Measurements from ENCODE around the gene SMPD3.

SMPD3 gene

GRCh38 chr16:68380348-68380670 is 68.0 kb downstream of the SMPD3 start:
- no peak for TF ChIP-seq TAF1 (IDR thresholded peaks at IDR 0.05; ENCODE audit: borderline replicate concordance, insufficient read depth, low read length)

- TF ChIP-seq TAF1 (IDR thresholded peaks at IDR 0.05; ENCODE audit: borderline replicate concordance, insufficient read depth, low read length) (no peak), FOXP2 (optimal IDR thresholded peaks at IDR 0.05; ENCODE audit: borderline replicate concordance, extremely low read depth, extremely low read length, insufficient read depth) (no peak), REST (IDR thresholded peaks at IDR 0.05; ENCODE audit: insufficient read depth in 1 of 2, low read depth in 2 of 2, low read length in 2 of 2) (no peak), POLR2AphosphoS5 (IDR thresholded peaks at IDR 0.05; ENCODE audit: low read depth, low read length) (no peak), SIN3A (IDR thresholded peaks at IDR 0.05; ENCODE audit: borderline replicate concordance, insufficient read depth, low read length) (no peak)
Observed at GRCh38 chr16:68379472-68380347, 68.6 kb downstream of the SMPD3 start.

GRCh38 chr16:68378436-68379415 is 69.6 kb downstream of the SMPD3 start:
- TF ChIP-seq REST (IDR thresholded peaks at IDR 0.05; ENCODE audit: insufficient read depth in 1 of 2, low read depth in 2 of 2, low read length in 2 of 2) (no peak), SIN3A (IDR thresholded peaks at IDR 0.05; ENCODE audit: borderline replicate concordance, insufficient read depth, low read length) (no peak), FOXP2 (optimal IDR thresholded peaks at IDR 0.05; ENCODE audit: borderline replicate concordance, extremely low read depth, extremely low read length, insufficient read depth) (no peak), POLR2AphosphoS5 (IDR thresholded peaks at IDR 0.05; ENCODE audit: low read depth, low read length) (no peak), TAF1 (IDR thresholded peaks at IDR 0.05; ENCODE audit: borderline replicate concordance, insufficient read depth, low read length) (no peak)

GRCh38 chr16:68377667-68378393 is 70.5 kb downstream of the SMPD3 start:
- no peak for TF ChIP-seq REST (IDR thresholded peaks at IDR 0.05; ENCODE audit: insufficient read depth in 1 of 2, low read depth in 2 of 2, low read length in 2 of 2)
- TF ChIP-seq TAF1 (IDR thresholded peaks at IDR 0.05; ENCODE audit: borderline replicate concordance, insufficient read depth, low read length) = no peak
- no peak for TF ChIP-seq POLR2AphosphoS5 (IDR thresholded peaks at IDR 0.05; ENCODE audit: low read depth, low read length)
- TF ChIP-seq FOXP2 (optimal IDR thresholded peaks at IDR 0.05; ENCODE audit: borderline replicate concordance, extremely low read depth, extremely low read length, insufficient read depth) = no peak
- no peak for TF ChIP-seq SIN3A (IDR thresholded peaks at IDR 0.05; ENCODE audit: borderline replicate concordance, insufficient read depth, low read length)

- no peak for TF ChIP-seq SIN3A (IDR thresholded peaks at IDR 0.05; ENCODE audit: borderline replicate concordance, insufficient read depth, low read length)
- no peak for TF ChIP-seq POLR2AphosphoS5 (IDR thresholded peaks at IDR 0.05; ENCODE audit: low read depth, low read length)
- no peak for TF ChIP-seq FOXP2 (optimal IDR thresholded peaks at IDR 0.05; ENCODE audit: borderline replicate concordance, extremely low read depth, extremely low read length, insufficient read depth)
- no peak for TF ChIP-seq TAF1 (IDR thresholded peaks at IDR 0.05; ENCODE audit: borderline replicate concordance, insufficient read depth, low read length)
Observed at GRCh38 chr16:68377221-68377620, 71.1 kb downstream of the SMPD3 start.
